OCI-LY1 (cell line): Measurements from ENCODE around the gene LMTK3.

Experiments
- H2AFZ ChIP-seq: fragments of 200-600 bp; sonication (generic), shearing (Covaris generic); 2 replicates; pipeline ENCODE4 v1.6.0; 2014; ENCODE audit warnings: antibody characterized with exemption, mild to moderate bottlenecking, low read length
- H3F3A ChIP-seq: fragments of 200-600 bp; sonication (generic), shearing (Covaris generic); 2 replicates; pipeline ENCODE4 v1.6.0; 2014; ENCODE audit warnings: mild to moderate bottlenecking, antibody characterized with exemption, low read length, moderate library complexity; ENCODE audit not compliant: insufficient read depth
- H3K27ac ChIP-seq: fragments of 200-600 bp; sonication (generic); 2 replicates; pipeline ENCODE4 v1.5.1; 2014; ENCODE audit warnings: low read length, mixed run types, mild to moderate bottlenecking, low read depth; ENCODE audit not compliant: poor library complexity, severe bottlenecking
- H3K27me3 ChIP-seq: fragments of 200-600 bp; sonication (generic); 2 replicates; pipeline ENCODE4 v1.6.0; 2014; ENCODE audit warnings: antibody characterized with exemption, mild to moderate bottlenecking, low read length, moderate library complexity; ENCODE audit not compliant: insufficient read depth
- H3K36me3 ChIP-seq: fragments of 200-600 bp; sonication (generic); 2 replicates; pipeline ENCODE4 v1.6.1; 2014; ENCODE audit warnings: mild to moderate bottlenecking, antibody characterized with exemption, low read length, moderate library complexity, mixed read lengths; ENCODE audit not compliant: insufficient read depth
- H3K4me1 ChIP-seq: fragments of 200-600 bp; sonication (generic); 2 replicates; pipeline ENCODE4 v1.5.1; 2014; ENCODE audit warnings: mild to moderate bottlenecking, low read length, moderate library complexity; ENCODE audit not compliant: insufficient read depth, severe bottlenecking
- H3K4me2 ChIP-seq: fragments of 200-600 bp; sonication (generic), shearing (Covaris generic); 2 replicates; pipeline ENCODE4 v1.6.1; 2014; ENCODE audit warnings: low read length
- H3K4me3 ChIP-seq: fragments of 200-600 bp; sonication (generic); 2 replicates; pipeline ENCODE4 v1.5.1; 2014; ENCODE audit warnings: low read length, low read depth, mild to moderate bottlenecking, mixed read lengths; ENCODE audit not compliant: poor library complexity, severe bottlenecking
- H3K79me2 ChIP-seq: fragments of 200-600 bp; shearing (Covaris generic); 2 replicates; pipeline ENCODE4 v1.6.1; 2016; ENCODE audit warnings: mixed run types, low read length, mixed read lengths; ENCODE audit not compliant: insufficient read depth
- H3K9ac ChIP-seq: fragments of 200-600 bp; sonication (generic), shearing (Covaris generic); 2 replicates; pipeline ENCODE4 v1.6.1; 2014; ENCODE audit warnings: mild to moderate bottlenecking, low read length, mixed read lengths
- H3K9me2 ChIP-seq: fragments of 200-600 bp; sonication (generic), shearing (Covaris generic); 2 replicates; pipeline ENCODE4 v1.6.1; 2014; ENCODE audit warnings: low read depth, mild to moderate bottlenecking, low read length, mixed read lengths
- H3K9me3 ChIP-seq: fragments of 200-600 bp; shearing (Covaris generic); 2 replicates; pipeline ENCODE4 v1.6.1; 2014; ENCODE audit warnings: low read length, mixed read lengths
- H4K20me1 ChIP-seq: fragments of 200-600 bp; sonication (generic), shearing (Covaris generic); 2 replicates; pipeline ENCODE4 v1.6.0; 2016; ENCODE audit warnings: mild to moderate bottlenecking, low read length; ENCODE audit not compliant: insufficient read depth
- EZH2 ChIP-seq: fragments of 200-600 bp; sonication (generic), shearing (Covaris generic); IDR thresholded peaks from 2 replicates; pipeline ENCODE4 v1.8.0; 2017; ENCODE audit warnings: borderline replicate concordance, mixed run types, mild to moderate bottlenecking, antibody characterized with exemption, low read length, moderate library complexity, mixed read lengths
- TF ChIP-seq, protein P1 (sequence below): fragments of 200-600 bp; sonication (generic), shearing (Covaris generic); IDR thresholded peaks from 2 replicates; pipeline ENCODE4 v1.5.1; 2017; ENCODE audit warnings: mild to moderate bottlenecking, antibody characterized with exemption, low read length, moderate library complexity, mixed read lengths

The LMTK3 gene

DNA sequence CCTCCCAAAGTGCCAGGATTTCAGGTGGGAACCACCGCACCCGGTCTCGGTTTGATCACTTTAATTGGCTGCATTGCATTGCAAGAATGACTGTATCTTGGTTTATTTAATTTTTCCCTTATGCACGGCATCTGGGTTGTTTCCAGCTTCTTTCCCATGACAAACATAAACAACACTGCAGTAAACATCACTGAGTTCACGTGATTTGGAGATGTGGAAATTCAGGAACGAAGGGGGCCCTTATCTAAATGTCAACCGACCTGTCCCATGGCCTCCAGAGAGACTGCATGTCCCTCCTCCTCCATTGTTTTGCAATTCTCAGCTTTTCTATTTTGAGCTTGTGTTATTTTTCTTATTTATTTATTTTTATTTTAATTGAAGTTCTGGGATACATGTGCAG lies 25.9 kb upstream of the LMTK3 start:
- no peaks in the 10 kb centered on the region for H3K9me2 ChIP-seq
- no peaks in the 10 kb centered on the region for H3K27me3 ChIP-seq
- H3K9me3 ChIP-seq, result no peaks in the 10 kb centered on the region
- H3F3A ChIP-seq, result no peaks in the 10 kb centered on the region
- no peak overlapping the region for H3K4me2 ChIP-seq
- H4K20me1 ChIP-seq, result no peaks in the 10 kb centered on the region
- H3K36me3 ChIP-seq, result no peaks in the 10 kb centered on the region
- H3K4me1 ChIP-seq, result no peaks in the 10 kb centered on the region
- H3K27ac ChIP-seq, result no peak overlapping the region
- no peak overlapping the region for H2AFZ ChIP-seq
- H3K9ac ChIP-seq, result no peak overlapping the region
- TF ChIP-seq, protein P1, sequence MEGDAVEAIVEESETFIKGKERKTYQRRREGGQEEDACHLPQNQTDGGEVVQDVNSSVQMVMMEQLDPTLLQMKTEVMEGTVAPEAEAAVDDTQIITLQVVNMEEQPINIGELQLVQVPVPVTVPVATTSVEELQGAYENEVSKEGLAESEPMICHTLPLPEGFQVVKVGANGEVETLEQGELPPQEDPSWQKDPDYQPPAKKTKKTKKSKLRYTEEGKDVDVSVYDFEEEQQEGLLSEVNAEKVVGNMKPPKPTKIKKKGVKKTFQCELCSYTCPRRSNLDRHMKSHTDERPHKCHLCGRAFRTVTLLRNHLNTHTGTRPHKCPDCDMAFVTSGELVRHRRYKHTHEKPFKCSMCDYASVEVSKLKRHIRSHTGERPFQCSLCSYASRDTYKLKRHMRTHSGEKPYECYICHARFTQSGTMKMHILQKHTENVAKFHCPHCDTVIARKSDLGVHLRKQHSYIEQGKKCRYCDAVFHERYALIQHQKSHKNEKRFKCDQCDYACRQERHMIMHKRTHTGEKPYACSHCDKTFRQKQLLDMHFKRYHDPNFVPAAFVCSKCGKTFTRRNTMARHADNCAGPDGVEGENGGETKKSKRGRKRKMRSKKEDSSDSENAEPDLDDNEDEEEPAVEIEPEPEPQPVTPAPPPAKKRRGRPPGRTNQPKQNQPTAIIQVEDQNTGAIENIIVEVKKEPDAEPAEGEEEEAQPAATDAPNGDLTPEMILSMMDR, result no peak
- TF ChIP-seq EZH2, result no peak
- H3K4me3 ChIP-seq, result no peak overlapping the region
- no peaks in the 10 kb centered on the region for H3K79me2 ChIP-seq

DNA sequence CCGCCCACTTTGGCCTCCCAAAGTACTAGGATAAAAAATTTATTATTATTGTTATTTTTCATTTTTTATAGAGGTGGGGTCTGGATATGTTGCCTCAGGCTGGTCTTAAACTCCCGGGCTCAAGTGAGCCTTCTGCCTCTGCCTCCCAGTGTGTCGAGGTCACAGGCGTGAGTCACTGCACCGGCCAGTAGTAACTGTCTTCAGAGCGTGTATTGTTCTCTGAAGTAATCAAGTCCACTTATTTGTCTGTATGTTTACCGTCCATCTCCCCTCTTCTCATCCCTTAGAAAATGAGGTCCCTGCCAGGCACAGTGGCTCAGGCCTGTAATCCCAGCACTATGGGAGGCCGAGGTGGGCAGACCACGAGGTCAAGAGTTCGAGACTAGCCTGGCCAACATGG lies 22.1 kb upstream of the LMTK3 start:
- no peak for TF ChIP-seq EZH2
- TF ChIP-seq, protein P1, result no peak
- no peak overlapping the region for H3K9ac ChIP-seq
- H3K4me3 ChIP-seq, result no peak overlapping the region
- no peaks in the 10 kb centered on the region for H4K20me1 ChIP-seq
- no peaks in the 10 kb centered on the region for H3K9me2 ChIP-seq
- no peaks in the 10 kb centered on the region for H3K9me3 ChIP-seq
- no peak overlapping the region for H2AFZ ChIP-seq
- H3K27me3 ChIP-seq, result no peaks in the 10 kb centered on the region; the same call in 1 of the 2 replicates
- H3K4me1 ChIP-seq, result no peaks in the 10 kb centered on the region
- H3K36me3 ChIP-seq, result no peaks in the 10 kb centered on the region
- no peak overlapping the region for H3K4me2 ChIP-seq
- H3K27ac ChIP-seq, result no peak overlapping the region
- H3K79me2 ChIP-seq, result no peaks in the 10 kb centered on the region
- H3F3A ChIP-seq, result no peaks in the 10 kb centered on the region

DNA sequence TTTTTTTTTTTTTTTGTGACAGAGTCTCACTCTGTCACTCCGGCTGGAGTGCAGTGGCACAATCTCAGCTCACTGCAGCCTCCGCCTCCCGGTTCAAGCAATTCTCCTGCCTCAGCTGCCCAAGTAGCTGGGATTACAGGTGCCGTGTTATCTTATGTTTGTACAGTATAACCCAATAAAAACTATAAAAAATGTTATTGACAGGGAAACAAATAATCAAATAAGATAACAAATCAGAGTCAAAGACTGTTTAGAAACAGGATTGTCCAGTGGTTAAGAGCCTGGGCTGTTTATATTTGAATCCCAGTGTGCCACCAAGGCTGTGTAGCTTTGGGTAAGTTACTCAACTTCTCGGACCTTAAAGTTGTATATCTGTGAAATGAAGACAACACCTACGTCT lies 19.1 kb upstream of the LMTK3 start:
- H3K36me3 ChIP-seq, result no peaks in the 10 kb centered on the region
- H3K9me3 ChIP-seq, result peaks cover 4% of the 10 kb centered on the region
- peaks cover 3% of the 10 kb centered on the region; the same call in 1 of the 2 replicates for H3K27me3 ChIP-seq
- H4K20me1 ChIP-seq, result no peaks in the 10 kb centered on the region
- H3K9ac ChIP-seq, result no peak overlapping the region
- no peaks in the 10 kb centered on the region for H3K79me2 ChIP-seq
- TF ChIP-seq, protein P1, result no peak
- no peak for TF ChIP-seq EZH2
- H3K27ac ChIP-seq, result no peak overlapping the region
- H3K9me2 ChIP-seq, result no peaks in the 10 kb centered on the region
- no peak overlapping the region for H3K4me2 ChIP-seq
- H3K4me3 ChIP-seq, result no peak overlapping the region
- no peak overlapping the region for H2AFZ ChIP-seq
- no peaks in the 10 kb centered on the region for H3K4me1 ChIP-seq
- H3F3A ChIP-seq, result no peaks in the 10 kb centered on the region
